Esophagus squamous epithelium (tissue), 4 donors: Measurements from ENCODE around the gene GPC3.

Experiments
- CTCF ChIP-seq, 6 experiments: fragments of 450-650 bp in 4 of 6; fragments of 200-600 bp in 2 of 6; sonication (generic) in 2 of 6; IDR thresholded peaks; one replicate each; pipeline ENCODE4 v1.5.1; 2016 to 2019; ENCODE audit warnings: antibody characterized with exemption in 6 of 6, mild to moderate bottlenecking in 4 of 6, moderate library complexity in 4 of 6
- POLR2A ChIP-seq, 4 donors: fragments of 450-650 bp; IDR thresholded peaks; one replicate each; pipeline ENCODE4 v1.6.1; 2017; ENCODE audit warnings: antibody characterized with exemption in 4 of 4, mild to moderate bottlenecking in 4 of 4, moderate library complexity in 3 of 4

GRCh38 chrX:133749951-133750350 is 235.4 kb downstream of the GPC3 start:
- no peak for TF ChIP-seq CTCF (IDR thresholded peaks at IDR 0.05)
- no peak for TF ChIP-seq POLR2A (IDR thresholded peaks at IDR 0.05)
